Liver (tissue), 9 donors: Measurements from ENCODE around the gene RAB6B. TPM values are rescaled to one million over a fixed set of nuclear protein-coding genes. Genes with fewer than 3 reads are reported as not detected.

Experiments
- DNase-seq: peaks from one replicate; pipeline ENCODE4 v3.0.0-alpha.2; 2017; ENCODE audit warnings: low spot score
- H3K27ac ChIP-seq, 2 donors: one replicate each; pipeline ENCODE4 v1.7.0; 2013; ENCODE audit warnings: inconsistent platforms in 2 of 2, low read length in 2 of 2, control low read depth in 1 of 2, low read depth in 1 of 2, mild to moderate bottlenecking in 1 of 2
- H3K27me3 ChIP-seq, 4 donors: one replicate each; pipeline versions ENCODE4 v1.6.1 to v1.7.0; 2013; ENCODE audit warnings: low read length in 3 of 4, inconsistent platforms in 1 of 4, mild to moderate bottlenecking in 1 of 4, moderate library complexity in 1 of 4; ENCODE audit not compliant: control insufficient read depth in 4 of 4, insufficient read depth in 4 of 4
- H3K36me3 ChIP-seq, 4 donors: one replicate each; pipeline versions ENCODE4 v1.6.1 to v1.7.0; 2013; ENCODE audit warnings: low read length in 3 of 4, mild to moderate bottlenecking in 3 of 4, low read depth in 1 of 4, moderate library complexity in 1 of 4; ENCODE audit not compliant: control insufficient read depth in 4 of 4, insufficient read depth in 3 of 4
- H3K4me1 ChIP-seq, 4 donors: one replicate each; pipeline versions ENCODE4 v1.6.1 to v1.7.0; 2013; ENCODE audit warnings: low read length in 3 of 4, mild to moderate bottlenecking in 3 of 4, moderate library complexity in 1 of 4; ENCODE audit not compliant: control insufficient read depth in 4 of 4, insufficient read depth in 4 of 4
- H3K4me3 ChIP-seq, 3 donors: one replicate each; pipeline versions ENCODE4 v1.6.1 to v1.7.0; 2013; ENCODE audit warnings: low read length in 3 of 3, control low read depth in 1 of 3, low read depth in 1 of 3, mild to moderate bottlenecking in 1 of 3
- H3K9ac ChIP-seq, 2 donors: one replicate each; pipeline ENCODE4 v1.7.0; 2013; ENCODE audit warnings: low read length in 2 of 2, mild to moderate bottlenecking in 2 of 2, moderate library complexity in 2 of 2, control low read depth in 1 of 2, low read depth in 1 of 2
- H3K9me3 ChIP-seq, 4 donors: one replicate each; pipeline versions ENCODE4 v1.6.1 to v1.7.0; 2013; ENCODE audit warnings: low read length in 3 of 4; ENCODE audit not compliant: control insufficient read depth in 4 of 4
- CTCF ChIP-seq: fragments of 150-350 bp; IDR thresholded peaks from 2 replicates; pipeline ENCODE4 v1.5.1; 2017; ENCODE audit warnings: improper control_type of control experiment, low read depth, low read length; ENCODE audit not compliant: missing input control
- EGR1 ChIP-seq, 2 donors: IDR thresholded peaks; 2 replicates each; pipeline ENCODE4 v1.6.1; 2016 to 2018; ENCODE audit warnings: antibody characterized with exemption in 2 of 2, low read depth in 2 of 2
- FOXA1 ChIP-seq: IDR thresholded peaks from 2 replicates; pipeline ENCODE4 v1.6.1; 2016; ENCODE audit warnings: antibody characterized with exemption
- FOXA2 ChIP-seq: IDR thresholded peaks from 2 replicates; pipeline ENCODE4 v1.6.1; 2016; ENCODE audit warnings: antibody characterized with exemption
- GABPA ChIP-seq, 2 donors: IDR thresholded peaks in 1 of 2; conservative IDR thresholded peaks in 1 of 2; 2 replicates each; pipeline ENCODE4 v1.6.1; 2016; ENCODE audit warnings: antibody characterized with exemption in 2 of 2, mild to moderate bottlenecking in 1 of 2, moderate library complexity in 1 of 2
- HNF4A ChIP-seq, 2 donors: conservative IDR thresholded peaks; 2 replicates each; pipeline ENCODE4 v1.6.1; 2016; ENCODE audit warnings: antibody characterized with exemption in 2 of 2, mild to moderate bottlenecking in 2 of 2
- HNF4G ChIP-seq: IDR thresholded peaks from 2 replicates; pipeline ENCODE4 v1.6.1; 2016; ENCODE audit warnings: antibody characterized with exemption
- JUND ChIP-seq, 2 donors: IDR thresholded peaks; 2 replicates each; pipeline ENCODE4 v1.6.1; 2016; ENCODE audit warnings: antibody characterized with exemption in 2 of 2
- NR2F2 ChIP-seq: IDR thresholded peaks from 2 replicates; pipeline ENCODE4 v1.6.1; 2016; ENCODE audit warnings: antibody characterized with exemption
- RAD21 ChIP-seq, 2 donors: IDR thresholded peaks; 2 replicates each; pipeline ENCODE4 v1.6.1; 2016; ENCODE audit warnings: antibody characterized with exemption in 2 of 2, mild to moderate bottlenecking in 2 of 2
- SP1 ChIP-seq: IDR thresholded peaks from 2 replicates; pipeline ENCODE4 v1.6.1; 2018; ENCODE audit warnings: antibody characterized with exemption, mild to moderate bottlenecking
- TAF1 ChIP-seq: conservative IDR thresholded peaks from 2 replicates; pipeline ENCODE4 v1.6.1; 2016; ENCODE audit warnings: antibody characterized with exemption, mild to moderate bottlenecking
- YY1 ChIP-seq: IDR thresholded peaks from 2 replicates; pipeline ENCODE4 v1.6.1; 2016; ENCODE audit warnings: antibody characterized with exemption, mild to moderate bottlenecking
- ZBTB33 ChIP-seq: IDR thresholded peaks from 2 replicates; pipeline ENCODE4 v1.6.1; 2016; ENCODE audit warnings: antibody characterized with exemption
- WGBS: extraction: QIAGEN DNeasy Blood & Tissue Kit; methylation state at CpG from one replicate; pipeline ENCODE4 v1.1.7; 2013; 5-methylcytosine and 5-hydroxymethylcytosine counted together
- polyA plus RNA-seq, 2 donors: library from polyadenylated mRNA; stranded (reverse) in 1 of 2; unstranded in 1 of 2; fragments of 200-250 nt in 1 of 2; fragments of >200 nt in 1 of 2; fragmentation: Nextera tagmentation in 1 of 2; extraction: Ambion mirVana in 1 of 2; gene quantifications; one replicate each; pipeline versions ENCODE4 v1.2.1 to v1.2.3, GENCODE V29; 2013 to 2015
- total RNA-seq, 2 donors: library from RNA; depleted of rRNA; stranded (reverse); fragments of >200 nt; gene quantifications; one replicate each; pipeline ENCODE4 v1.2.3, GENCODE V29; 2014
- TF ChIP-seq, protein P1 (sequence below): IDR thresholded peaks from 2 replicates; pipeline ENCODE4 v1.6.1; 2016; ENCODE audit warnings: antibody characterized with exemption, mild to moderate bottlenecking
- TF ChIP-seq, protein P2 (sequence below): IDR thresholded peaks from 2 replicates; pipeline ENCODE4 v1.6.1; 2016; ENCODE audit warnings: antibody characterized with exemption
- donor health status: healthy.
- donor health status: healthy.
- donor health status: healthy.
- donor health status: healthy.
- donor health status: healthy.

Gene RAB6B
- total and polyA plus RNA-seq, 4 donors: 0.08 to 2.8 (median 0.28) TPM

GRCh38 chr3:133856316-133856715 is 39.4 kb downstream of the RAB6B start:
- WGBS: 81% methylated on average over 2 of the region's 2 CpGs
- no peaks in the 10 kb centered on the region for H3K27me3 ChIP-seq
- no peak overlapping the region for H3K9ac ChIP-seq

GRCh38 chr3:133855772-133856171 is 39.9 kb downstream of the RAB6B start:
- no peaks in the 10 kb centered on the region for H3K36me3 ChIP-seq
- H3K9me3 ChIP-seq: no peaks in the 10 kb centered on the region
- no peaks in the 10 kb centered on the region for H3K27me3 ChIP-seq
- no peak for DNase-seq
- no peak overlapping the region for H3K27ac ChIP-seq
- H3K4me1 ChIP-seq: no peaks in the 10 kb centered on the region
- H3K4me3 ChIP-seq: no peak overlapping the region
- WGBS: 85% methylated on average over 6 of the region's 6 CpGs
- H3K9ac ChIP-seq: no peak overlapping the region
- no peak for TF ChIP-seq FOXA2
- no peak for TF ChIP-seq HNF4A (conservative IDR thresholded peaks at IDR 0.05)
- TF ChIP-seq NR2F2: no peak
- TF ChIP-seq RAD21 (IDR thresholded peaks at IDR 0.05): no peak
- no peak for TF ChIP-seq EGR1 (IDR thresholded peaks at IDR 0.05; ENCODE audit: low read depth in 2 of 2)
- no peak for TF ChIP-seq ZBTB33
- TF ChIP-seq, protein P1, sequence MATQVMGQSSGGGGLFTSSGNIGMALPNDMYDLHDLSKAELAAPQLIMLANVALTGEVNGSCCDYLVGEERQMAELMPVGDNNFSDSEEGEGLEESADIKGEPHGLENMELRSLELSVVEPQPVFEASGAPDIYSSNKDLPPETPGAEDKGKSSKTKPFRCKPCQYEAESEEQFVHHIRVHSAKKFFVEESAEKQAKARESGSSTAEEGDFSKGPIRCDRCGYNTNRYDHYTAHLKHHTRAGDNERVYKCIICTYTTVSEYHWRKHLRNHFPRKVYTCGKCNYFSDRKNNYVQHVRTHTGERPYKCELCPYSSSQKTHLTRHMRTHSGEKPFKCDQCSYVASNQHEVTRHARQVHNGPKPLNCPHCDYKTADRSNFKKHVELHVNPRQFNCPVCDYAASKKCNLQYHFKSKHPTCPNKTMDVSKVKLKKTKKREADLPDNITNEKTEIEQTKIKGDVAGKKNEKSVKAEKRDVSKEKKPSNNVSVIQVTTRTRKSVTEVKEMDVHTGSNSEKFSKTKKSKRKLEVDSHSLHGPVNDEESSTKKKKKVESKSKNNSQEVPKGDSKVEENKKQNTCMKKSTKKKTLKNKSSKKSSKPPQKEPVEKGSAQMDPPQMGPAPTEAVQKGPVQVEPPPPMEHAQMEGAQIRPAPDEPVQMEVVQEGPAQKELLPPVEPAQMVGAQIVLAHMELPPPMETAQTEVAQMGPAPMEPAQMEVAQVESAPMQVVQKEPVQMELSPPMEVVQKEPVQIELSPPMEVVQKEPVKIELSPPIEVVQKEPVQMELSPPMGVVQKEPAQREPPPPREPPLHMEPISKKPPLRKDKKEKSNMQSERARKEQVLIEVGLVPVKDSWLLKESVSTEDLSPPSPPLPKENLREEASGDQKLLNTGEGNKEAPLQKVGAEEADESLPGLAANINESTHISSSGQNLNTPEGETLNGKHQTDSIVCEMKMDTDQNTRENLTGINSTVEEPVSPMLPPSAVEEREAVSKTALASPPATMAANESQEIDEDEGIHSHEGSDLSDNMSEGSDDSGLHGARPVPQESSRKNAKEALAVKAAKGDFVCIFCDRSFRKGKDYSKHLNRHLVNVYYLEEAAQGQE: no peak
- no peak for TF ChIP-seq YY1
- TF ChIP-seq, protein P2, sequence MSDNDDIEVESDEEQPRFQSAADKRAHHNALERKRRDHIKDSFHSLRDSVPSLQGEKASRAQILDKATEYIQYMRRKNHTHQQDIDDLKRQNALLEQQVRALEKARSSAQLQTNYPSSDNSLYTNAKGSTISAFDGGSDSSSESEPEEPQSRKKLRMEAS: no peak
- no peak for TF ChIP-seq GABPA (IDR thresholded peaks at IDR 0.05 in 1 of 2, conservative IDR thresholded peaks at IDR 0.05 in 1 of 2)
- no peak for TF ChIP-seq FOXA1
- TF ChIP-seq SP1: no peak

More at GRCh38 chr3:133856316-133856715, 39.4 kb downstream of the RAB6B start:
- Histone ChIP-seq H3K27ac (no peak overlapping the region), H3K4me1 (no peaks in the 10 kb centered on the region), H3K4me3 (no peak overlapping the region), H3K36me3 (no peaks in the 10 kb centered on the region), H3K9me3 (no peaks in the 10 kb centered on the region)
- no peak for DNase-seq
- TF ChIP-seq GABPA (IDR thresholded peaks at IDR 0.05 in 1 of 2, conservative IDR thresholded peaks at IDR 0.05 in 1 of 2) (no peak), JUND (IDR thresholded peaks at IDR 0.05) (no peak), NR2F2 (no peak), CTCF (no peak), HNF4G (no peak), FOXA1 (no peak), EGR1 (IDR thresholded peaks at IDR 0.05; ENCODE audit: low read depth in 2 of 2) (no peak), FOXA2 (no peak), SP1 (no peak), TAF1 (no peak), YY1 (no peak)
- TF ChIP-seq, protein P2: no peak
- TF ChIP-seq, protein P1: no peak
